GM12891 (cell line): Measurements from ENCODE around the gene CDC25B.
A peak's percentile ranks its signal among the peaks of the same experiment; 100 is the strongest.

ENCODE experiments used
- DNase-seq: peaks from one replicate; pipeline ENCODE4 v3.0.0; 2011; ENCODE audit warnings: low spot score; ENCODE audit not compliant: insufficient read length
- FAIRE-seq: peaks from 2 replicates; lab custom pipeline; 2011; peaks lifted over from hg19 to GRCh38; lab: Jason Lieb, UNC
- PAX5 ChIP-seq: IDR thresholded peaks from 2 replicates; pipeline ENCODE4 v1.6.1; 2011; ENCODE audit warnings: low read length, moderate library complexity, mild to moderate bottlenecking; ENCODE audit not compliant: insufficient read depth, severe bottlenecking
- POLR2A ChIP-seq: IDR thresholded peaks from 2 replicates; pipeline ENCODE4 v1.6.1; 2011; ENCODE audit warnings: low read depth, low read length, control low read depth
- POLR2AphosphoS5 ChIP-seq: IDR thresholded peaks from 2 replicates; pipeline ENCODE4 v1.6.1; 2011; ENCODE audit warnings: low read depth, low read length, control low read depth
- POU2F2 ChIP-seq: IDR thresholded peaks from 2 replicates; pipeline ENCODE4 v1.6.1; 2011; ENCODE audit warnings: low read depth, mild to moderate bottlenecking, control low read depth, low read length, moderate library complexity
- SPI1 ChIP-seq: IDR thresholded peaks from 2 replicates; pipeline ENCODE4 v1.6.1; 2011; ENCODE audit warnings: low read depth, low read length, control low read depth
- TAF1 ChIP-seq: IDR thresholded peaks from 2 replicates; pipeline ENCODE4 v1.6.1; 2011; ENCODE audit warnings: low read depth, low read length, control low read depth

The CDC25B gene

GRCh38 chr20:3771552-3772058 lies 24.5 kb upstream of the CDC25B start:
- TF ChIP-seq SPI1 (no peak), TAF1 (no peak), PAX5 (no peak), POLR2A (no peak), POLR2AphosphoS5 (no peak), POU2F2 (no peak)
- FAIRE-seq (no peak), DNase-seq (no peak)

- DNase-seq, result no peak
- TF ChIP-seq POLR2AphosphoS5 (no peak), PAX5 (no peak), TAF1 (no peak), POU2F2 (no peak), POLR2A (no peak), SPI1 (no peak)
- no peak for FAIRE-seq
Observed at GRCh38 chr20:3775457-3776108, 20.5 kb upstream of the CDC25B start.

- no peak for TF ChIP-seq POLR2AphosphoS5
- DNase-seq, result no peak
- FAIRE-seq, result peak; percentile 67
Observed at GRCh38 chr20:3777381-3777715, 18.8 kb upstream of the CDC25B start.

GRCh38 chr20:3777716-3778629 lies 18.1 kb upstream of the CDC25B start:
- FAIRE-seq (peak; percentile 78), DNase-seq (no peak)
- no peak for TF ChIP-seq POLR2A
- no peak for TF ChIP-seq POLR2AphosphoS5
- TF ChIP-seq PAX5, result no peak
- TF ChIP-seq TAF1, result no peak
- no peak for TF ChIP-seq SPI1
- TF ChIP-seq POU2F2, result no peak

- TF ChIP-seq TAF1, result no peak
- no peak for TF ChIP-seq POLR2AphosphoS5
- TF ChIP-seq SPI1, result no peak
- no peak for TF ChIP-seq POU2F2
- TF ChIP-seq POLR2A, result no peak
- TF ChIP-seq PAX5, result no peak
- no peak for DNase-seq
Observed at GRCh38 chr20:3778976-3779375, 17.1 kb upstream of the CDC25B start.

GRCh38 chr20:3781153-3781910 lies 14.8 kb upstream of the CDC25B start, which contains the start of gene SPEF1:
SPEF1 (minus strand) TSS chr20:3781448; CDS start chr20:3781287, 161 bp downstream.
- FAIRE-seq (peak; percentile 79), DNase-seq (peak; percentile 81)
- TF ChIP-seq SPI1, result no peak
- TF ChIP-seq POU2F2, result no peak
- no peak for TF ChIP-seq POLR2AphosphoS5
- no peak for TF ChIP-seq PAX5
- no peak for TF ChIP-seq POLR2A
- TF ChIP-seq TAF1, result no peak

More at GRCh38 chr20:3778976-3779375, 17.1 kb upstream of the CDC25B start:
- no peak for FAIRE-seq

- no peak for TF ChIP-seq POLR2AphosphoS5
- TF ChIP-seq SPI1, result no peak
- no peak for TF ChIP-seq PAX5
- no peak for TF ChIP-seq POU2F2
- TF ChIP-seq POLR2A, result no peak; the same call in 1 of the 2 replicates
- no peak for TF ChIP-seq TAF1
- FAIRE-seq (no peak), DNase-seq (no peak)
Observed at GRCh38 chr20:3782597-3782996, 13.5 kb upstream of the CDC25B start.

GRCh38 chr20:3783068-3783489 lies 13.0 kb upstream of the CDC25B start:
- no peak for FAIRE-seq
- DNase-seq, result no peak
- TF ChIP-seq TAF1, result no peak
- TF ChIP-seq POU2F2, result no peak
- TF ChIP-seq POLR2AphosphoS5, result no peak; the same call in 1 of the 2 replicates
- no peak for TF ChIP-seq PAX5
- TF ChIP-seq SPI1, result no peak
- TF ChIP-seq POLR2A, result no peak

- TF ChIP-seq TAF1 (no peak), SPI1 (no peak), PAX5 (no peak), POLR2AphosphoS5 (no peak; the same call in 1 of the 2 replicates), POLR2A (no peak), POU2F2 (no peak)
- no peak for DNase-seq
- no peak for FAIRE-seq
Observed at GRCh38 chr20:3783511-3784195, 12.5 kb upstream of the CDC25B start.
